ENCODE data around the gene SLC12A6.

DNA sequence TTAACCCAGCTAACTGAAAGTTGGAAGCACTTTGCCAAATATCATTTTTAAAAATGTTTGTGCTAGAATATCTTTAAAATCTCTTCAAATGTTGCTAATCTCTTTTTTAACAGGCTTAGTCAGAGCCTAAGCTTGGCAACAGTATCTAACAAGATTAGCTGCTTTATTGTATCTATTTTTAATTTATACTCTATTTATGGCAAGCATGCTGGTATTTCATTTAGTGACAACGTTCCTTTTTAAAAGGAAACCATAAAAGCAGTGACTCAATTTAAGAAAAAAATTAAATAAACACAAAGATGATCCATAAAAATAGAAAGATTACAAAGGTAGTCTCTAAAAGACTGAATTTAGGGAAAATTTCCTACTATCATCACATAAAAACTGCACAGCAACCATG is 40.5 kb downstream of the SLC12A6 start:
- TF ChIP-seq CTCF (IDR thresholded peaks at IDR 0.05): no peak
- TF ChIP-seq ZFX (IDR thresholded peaks at IDR 0.05; ENCODE audit: borderline replicate concordance): no peak
